Hematopoietic multipotent progenitor cell treated with erythropoietin and hydrocortisone succinate and interleukin-3 and kit ligand, for 6 days (in vitro differentiated cells): ENCODE data around the gene ZBTB46.
"Not testable (repeated sequence)": the region's sequence is repeated elsewhere in the genome, so short reads cannot be mapped to it uniquely, and the experiment has no call there.

Experiments used
- DNase-seq: peaks from one replicate; pipeline ENCODE4 v3.0.0-alpha.2; 2015

ZBTB46 gene

DNA sequence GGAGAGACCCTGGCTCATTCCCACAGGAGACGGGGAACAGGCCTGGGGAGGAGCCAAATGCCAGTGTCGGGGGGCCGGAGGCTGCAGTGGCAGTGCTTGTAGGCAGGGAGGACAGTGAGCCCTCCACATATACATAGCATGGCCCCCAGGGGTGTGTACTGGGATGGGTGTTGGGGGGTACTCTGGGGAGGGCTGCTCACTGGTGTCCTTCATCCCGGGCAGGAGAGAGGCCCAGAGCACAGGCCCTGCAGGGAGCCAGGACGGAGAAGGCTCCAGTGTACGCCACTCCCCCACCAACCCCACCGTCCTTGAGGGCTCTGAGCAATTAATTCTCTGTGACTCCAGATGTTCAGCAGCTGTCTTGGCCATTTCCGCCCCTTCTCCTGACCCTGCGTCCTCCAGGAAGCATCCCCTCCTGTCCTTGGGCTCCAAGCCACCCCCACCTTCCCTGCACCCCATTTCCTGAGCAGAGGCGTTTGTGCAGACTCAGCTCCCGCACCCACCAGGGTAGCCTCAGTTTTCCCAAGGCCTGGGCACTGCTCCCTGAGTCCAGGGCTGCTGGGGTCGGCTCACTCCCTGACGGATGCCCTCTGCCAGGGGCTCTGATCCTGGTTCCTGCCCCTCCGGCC lies 26.8 kb upstream of the ZBTB46 start:
- no peak for DNase-seq

DNA sequence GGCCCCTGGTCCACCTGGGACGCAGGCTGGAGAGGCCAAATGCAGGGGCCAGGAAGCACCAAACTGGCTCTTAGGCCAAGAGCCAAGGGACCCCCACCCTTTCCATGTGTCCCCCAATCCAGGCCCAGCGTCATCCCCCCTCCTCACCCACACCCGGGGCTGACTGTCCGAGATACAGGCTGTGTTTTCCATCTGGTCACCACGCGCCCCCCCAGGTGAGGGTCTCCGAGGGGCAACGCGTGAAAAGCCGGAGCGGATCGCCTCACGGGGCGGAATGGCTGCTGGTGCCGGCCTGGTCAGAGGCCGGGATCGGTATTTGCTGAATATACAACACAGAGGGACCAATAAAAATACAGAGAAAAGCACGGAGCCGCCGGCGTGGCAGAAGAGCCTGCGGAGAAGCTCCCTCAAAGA lies 25.0 kb upstream of the ZBTB46 start:
- DNase-seq = no peak

GRCh38 chr20:63855363-63856097 lies 24.5 kb upstream of the ZBTB46 start:
- no peak for DNase-seq

DNA sequence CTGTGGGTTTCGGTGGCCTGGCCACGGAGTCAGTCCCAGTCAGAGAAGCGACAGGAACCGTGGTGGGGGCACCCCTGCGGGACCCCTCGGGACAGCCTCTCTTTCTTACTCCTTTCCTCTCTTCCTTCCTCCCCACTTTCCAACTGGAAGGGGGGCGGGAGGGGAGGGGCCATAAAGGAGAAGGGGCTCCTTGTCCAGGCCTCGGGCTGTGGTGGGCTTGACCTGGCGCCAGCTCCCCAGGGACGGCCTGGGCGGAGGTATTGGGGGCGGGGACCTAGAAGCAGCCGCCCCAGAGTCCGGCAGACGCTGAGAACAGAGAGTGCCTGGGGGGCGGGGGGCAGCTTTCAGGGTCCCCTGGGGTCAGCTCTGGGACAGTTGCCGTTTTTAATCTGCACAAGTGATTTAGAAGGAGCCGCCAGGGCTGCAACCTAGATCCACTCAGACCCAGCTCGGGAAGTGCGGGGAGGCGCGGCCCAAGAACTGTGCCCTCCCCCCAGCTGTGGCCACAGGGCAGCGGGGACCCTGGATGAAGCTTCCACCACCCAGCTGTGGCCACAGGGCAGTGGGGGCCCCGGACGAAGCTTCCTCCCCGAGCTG lies 23.8 kb upstream of the ZBTB46 start:
- DNase-seq = no peak

DNA sequence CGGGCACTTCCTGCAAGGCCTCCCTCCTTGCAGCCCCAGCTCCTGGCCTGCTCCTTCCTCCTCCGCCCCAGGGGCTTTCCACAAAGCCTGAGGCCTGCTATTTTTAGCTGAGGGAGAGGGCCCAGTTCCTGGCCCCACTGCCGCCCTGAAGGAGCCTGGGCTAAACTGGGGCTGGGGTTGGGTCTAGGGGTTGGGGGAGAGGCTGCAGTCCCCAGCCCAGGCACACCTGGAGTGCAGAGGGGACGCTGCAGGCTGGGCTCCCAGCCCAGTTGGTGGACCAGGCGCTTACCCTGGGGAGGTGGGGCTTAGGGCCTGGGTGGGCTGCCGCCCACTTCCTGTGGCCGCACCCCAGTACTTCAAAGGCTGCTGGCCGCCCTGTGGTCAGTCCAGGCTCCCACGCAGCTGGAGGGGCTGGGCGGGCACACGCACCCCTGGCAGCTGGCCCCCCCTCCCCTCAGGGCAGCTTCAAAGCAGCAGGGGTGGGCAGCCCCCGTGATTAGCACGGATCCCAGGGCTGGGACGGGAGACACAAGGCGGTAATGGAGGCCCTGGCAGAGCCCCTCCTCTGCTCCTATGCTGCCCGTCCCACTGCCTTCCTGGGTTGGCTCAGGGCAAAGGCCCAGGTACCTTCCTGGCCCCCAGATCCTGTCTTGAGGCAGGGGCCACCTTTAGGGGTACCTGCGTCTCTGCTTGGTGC lies 23.2 kb upstream of the ZBTB46 start:
- no peak for DNase-seq

DNA sequence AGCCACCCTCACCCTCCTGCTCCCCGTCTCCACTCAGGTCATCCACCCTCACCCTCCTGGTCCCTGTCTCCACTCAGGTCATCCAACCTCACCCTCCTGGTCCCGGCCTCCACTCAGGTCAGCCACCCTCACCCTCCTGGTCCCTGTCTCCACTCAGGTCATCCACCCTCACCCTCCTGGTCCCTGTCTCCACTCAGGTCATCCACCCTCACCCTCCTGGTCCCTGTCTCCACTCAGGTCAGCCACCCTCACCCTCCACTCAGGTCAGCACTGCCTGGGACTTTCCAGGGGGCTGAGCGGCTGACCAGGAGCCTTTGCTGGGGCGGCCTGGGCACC lies 22.6 kb upstream of the ZBTB46 start:
- not testable (repeated sequence) for DNase-seq

- not testable (repeated sequence) for DNase-seq
Observed at GRCh38 chr20:63851548-63851943, 20.5 kb upstream of the ZBTB46 start.

DNA sequence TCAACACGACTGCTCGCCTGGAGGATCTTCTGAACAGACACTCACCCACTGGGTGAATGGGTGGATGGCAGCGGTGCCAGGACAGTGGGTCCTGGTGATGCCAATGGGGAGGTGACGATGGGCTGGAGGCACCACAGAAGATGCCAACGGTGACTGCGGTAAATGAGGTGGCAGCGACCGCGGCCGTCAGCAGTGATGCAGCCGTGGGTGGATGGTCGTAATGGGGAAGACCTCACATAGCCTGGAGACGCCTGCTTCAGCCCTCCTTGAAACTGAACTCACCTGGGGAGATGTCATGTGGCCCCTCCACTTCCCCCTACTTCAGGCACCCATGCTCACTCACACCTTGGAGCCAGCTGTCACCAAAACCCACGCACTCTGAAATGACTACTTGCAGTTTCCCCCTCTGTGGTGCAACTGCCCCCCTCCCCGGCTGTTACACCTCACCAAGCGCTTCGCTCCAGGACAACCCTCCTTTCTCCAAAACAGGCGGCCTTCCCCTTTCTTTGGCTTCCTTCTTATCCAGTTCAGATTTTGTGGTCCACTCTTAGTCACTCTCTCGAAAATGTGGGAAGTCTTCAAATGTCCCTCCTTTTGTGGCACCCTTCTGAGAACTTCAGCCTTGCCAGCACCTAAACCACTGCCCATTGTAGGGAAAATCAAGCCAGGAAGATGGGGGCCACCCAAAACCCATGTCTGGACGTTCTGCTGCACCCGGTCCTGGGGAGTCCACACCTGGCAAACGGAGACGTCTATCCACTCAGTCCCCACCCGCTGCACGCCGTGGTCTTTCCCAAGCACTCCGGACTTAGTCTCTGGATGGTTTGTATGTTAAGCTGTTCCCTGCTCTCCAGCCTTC lies 19.9 kb upstream of the ZBTB46 start:
- no peak for DNase-seq

- no peak for DNase-seq
Observed at GRCh38 chr20:63848003-63848911, 17.2 kb upstream of the ZBTB46 start.

- no peak for DNase-seq
Observed at GRCh38 chr20:63847237-63848002, 16.4 kb upstream of the ZBTB46 start.

DNA sequence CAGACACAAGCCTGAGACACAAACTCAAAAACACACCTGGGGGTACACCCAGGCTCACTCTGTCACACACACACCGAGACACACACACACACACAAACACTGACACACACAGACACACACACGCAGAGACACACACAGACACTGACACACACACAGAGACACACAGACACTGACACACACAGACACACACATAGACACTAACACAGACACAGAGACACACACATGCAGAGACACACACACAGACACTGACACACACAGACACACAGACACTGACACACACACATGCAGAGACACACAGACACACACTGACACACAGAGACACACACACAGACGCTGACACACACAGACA lies 15.8 kb upstream of the ZBTB46 start:
- DNase-seq = no peak

GRCh38 chr20:63846128-63846771 lies 15.2 kb upstream of the ZBTB46 start:
- DNase-seq = peak; percentile 45

DNA sequence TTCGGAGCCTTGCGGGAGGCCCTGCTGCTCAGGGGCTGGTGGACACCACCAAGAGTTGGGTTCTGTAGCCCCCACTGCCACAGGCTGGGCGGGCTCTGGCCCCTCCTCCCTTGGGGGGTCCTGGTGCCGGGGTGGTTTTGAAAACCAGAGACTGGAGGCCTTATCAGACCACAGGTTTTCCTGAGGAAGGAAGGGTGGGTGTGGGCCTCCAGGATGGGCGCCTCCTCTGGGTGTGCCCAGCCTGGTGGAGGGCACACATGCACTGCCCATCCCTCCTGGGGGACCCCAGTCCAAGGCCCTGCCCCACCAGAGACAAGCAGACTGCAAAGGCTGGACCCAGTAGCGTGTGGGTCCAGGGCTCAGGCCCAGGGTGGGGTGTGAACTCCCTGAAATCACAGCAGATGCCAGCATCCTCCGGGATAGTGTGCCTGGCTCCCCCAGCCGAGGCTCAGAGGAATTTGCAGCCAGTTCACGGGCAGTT lies 13.5 kb upstream of the ZBTB46 start:
- no peak for DNase-seq

- DNase-seq = no peak
Observed at GRCh38 chr20:63843778-63844177, 12.7 kb upstream of the ZBTB46 start.

DNA sequence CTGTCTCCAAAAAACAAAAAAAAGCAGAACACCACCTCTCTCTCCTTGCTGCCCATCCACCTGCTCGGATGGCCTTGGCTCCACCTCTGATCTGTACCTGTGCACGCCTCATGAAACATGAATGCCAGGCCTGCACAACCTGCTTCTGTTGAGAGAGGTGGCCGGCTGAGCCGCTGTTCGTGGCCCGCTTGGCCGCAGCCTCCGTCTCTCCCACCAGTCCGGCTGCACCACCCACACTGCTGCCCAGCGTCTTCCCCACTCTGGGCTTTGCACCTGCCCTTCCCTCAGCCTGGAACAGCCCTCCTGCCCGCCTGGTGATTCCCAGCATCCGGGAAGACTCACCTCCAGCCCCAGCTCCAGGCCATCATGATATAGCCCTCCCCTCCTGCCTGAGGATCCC lies 12.2 kb upstream of the ZBTB46 start:
- DNase-seq = no peak

DNA sequence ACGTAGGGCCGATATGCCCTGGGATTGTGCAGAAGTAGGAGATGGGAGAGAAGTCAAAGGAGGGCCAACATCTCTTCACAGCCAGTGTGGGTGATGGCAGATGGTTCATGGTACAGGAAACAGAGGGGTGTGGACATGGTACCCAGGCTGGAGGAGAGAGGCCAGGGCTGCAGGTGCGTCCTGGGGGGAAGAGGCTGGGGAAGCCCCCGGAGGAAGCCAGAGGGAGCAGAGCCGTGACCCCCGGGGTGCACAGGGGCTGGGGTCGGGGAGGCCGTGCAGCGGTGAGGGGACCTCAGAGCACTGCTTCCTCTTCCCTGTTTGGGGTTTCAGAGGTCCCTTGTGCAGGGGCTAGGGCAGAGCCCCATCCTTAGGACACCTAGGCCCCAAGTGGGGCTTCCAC lies 11.2 kb upstream of the ZBTB46 start:
- no peak for DNase-seq

DNA sequence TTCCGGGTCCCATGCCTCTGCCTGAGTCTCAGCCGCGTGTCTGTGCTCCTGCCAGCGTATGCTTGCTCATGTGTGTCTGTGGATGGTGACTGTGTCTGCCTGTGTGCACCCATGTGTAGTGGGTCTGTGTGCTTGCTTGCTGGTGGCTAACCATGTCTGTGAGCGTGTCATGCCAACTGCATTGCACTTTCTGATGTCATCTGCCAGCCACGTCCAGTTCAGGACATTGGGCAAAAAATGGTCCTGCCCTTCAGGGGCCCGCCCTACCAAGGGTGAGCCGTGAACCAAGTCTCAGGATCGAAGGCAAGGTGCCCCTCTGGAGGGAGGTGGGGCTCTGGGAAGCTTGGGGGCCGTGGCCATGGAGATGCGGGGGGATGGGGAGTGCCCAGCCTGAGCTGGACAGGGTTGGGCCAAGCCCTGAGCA lies 9.4 kb upstream of the ZBTB46 start:
- DNase-seq = no peak

DNA sequence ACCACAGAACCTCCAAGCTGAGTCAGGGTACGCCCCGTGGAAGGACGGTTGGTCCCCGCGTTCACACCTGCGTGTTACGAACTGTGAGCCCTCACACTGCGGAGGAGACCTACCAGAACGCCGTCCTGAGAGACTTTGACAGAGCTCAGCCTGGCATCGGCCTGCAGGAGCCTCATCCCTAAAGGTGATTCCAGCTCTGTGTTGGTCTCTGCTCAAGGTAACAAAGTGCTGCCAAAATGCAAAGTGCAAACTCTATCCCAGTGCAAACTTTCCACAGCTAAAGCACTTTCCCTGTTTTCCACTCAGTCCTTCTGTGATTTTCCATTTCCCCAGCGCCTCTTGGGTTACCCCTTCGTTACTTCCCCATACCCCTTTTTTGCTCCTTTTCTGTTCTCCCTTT lies 8.6 kb upstream of the ZBTB46 start:
- DNase-seq = no peak

- DNase-seq = no peak
Observed at GRCh38 chr20:63837479-63837878, 6.4 kb upstream of the ZBTB46 start.
